ENCODE data around the gene TGM2.

Gene TGM2

GRCh38 chr20:38084425-38084951 is 80.6 kb downstream of the TGM2 start:
- Histone ChIP-seq H3K4me2 (no peak overlapping the region), H3K79me2 (ENCODE audit: insufficient read depth, low read depth) (peaks cover 13% of the 10 kb centered on the region; the same call in 1 of the 2 replicates), H3K4me3 (IDR thresholded peaks at IDR 0.05; ENCODE audit: insufficient read depth, low read depth, low read length) (no peak overlapping the region), H2AFZ (ENCODE audit: low read depth) (no peak overlapping the region), H3K36me3 (ENCODE audit: insufficient read depth) (peaks cover 9% of the 10 kb centered on the region; the same call in 1 of the 2 replicates), H3K27ac (no peak overlapping the region), H4K20me1 (ENCODE audit: insufficient read depth) (no peaks in the 10 kb centered on the region; the same call in 1 of the 2 replicates), H3K27me3 (ENCODE audit: insufficient read depth, low read depth) (no peaks in the 10 kb centered on the region), H3K9ac (no peak overlapping the region), H3K4me1 (ENCODE audit: low read depth, poor library complexity, severe bottlenecking) (no peaks in the 10 kb centered on the region)
- TF ChIP-seq, protein P1, sequence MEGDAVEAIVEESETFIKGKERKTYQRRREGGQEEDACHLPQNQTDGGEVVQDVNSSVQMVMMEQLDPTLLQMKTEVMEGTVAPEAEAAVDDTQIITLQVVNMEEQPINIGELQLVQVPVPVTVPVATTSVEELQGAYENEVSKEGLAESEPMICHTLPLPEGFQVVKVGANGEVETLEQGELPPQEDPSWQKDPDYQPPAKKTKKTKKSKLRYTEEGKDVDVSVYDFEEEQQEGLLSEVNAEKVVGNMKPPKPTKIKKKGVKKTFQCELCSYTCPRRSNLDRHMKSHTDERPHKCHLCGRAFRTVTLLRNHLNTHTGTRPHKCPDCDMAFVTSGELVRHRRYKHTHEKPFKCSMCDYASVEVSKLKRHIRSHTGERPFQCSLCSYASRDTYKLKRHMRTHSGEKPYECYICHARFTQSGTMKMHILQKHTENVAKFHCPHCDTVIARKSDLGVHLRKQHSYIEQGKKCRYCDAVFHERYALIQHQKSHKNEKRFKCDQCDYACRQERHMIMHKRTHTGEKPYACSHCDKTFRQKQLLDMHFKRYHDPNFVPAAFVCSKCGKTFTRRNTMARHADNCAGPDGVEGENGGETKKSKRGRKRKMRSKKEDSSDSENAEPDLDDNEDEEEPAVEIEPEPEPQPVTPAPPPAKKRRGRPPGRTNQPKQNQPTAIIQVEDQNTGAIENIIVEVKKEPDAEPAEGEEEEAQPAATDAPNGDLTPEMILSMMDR (conservative IDR thresholded peaks at IDR 0.05; ENCODE audit: low read depth, low read length) = no peak

DNA sequence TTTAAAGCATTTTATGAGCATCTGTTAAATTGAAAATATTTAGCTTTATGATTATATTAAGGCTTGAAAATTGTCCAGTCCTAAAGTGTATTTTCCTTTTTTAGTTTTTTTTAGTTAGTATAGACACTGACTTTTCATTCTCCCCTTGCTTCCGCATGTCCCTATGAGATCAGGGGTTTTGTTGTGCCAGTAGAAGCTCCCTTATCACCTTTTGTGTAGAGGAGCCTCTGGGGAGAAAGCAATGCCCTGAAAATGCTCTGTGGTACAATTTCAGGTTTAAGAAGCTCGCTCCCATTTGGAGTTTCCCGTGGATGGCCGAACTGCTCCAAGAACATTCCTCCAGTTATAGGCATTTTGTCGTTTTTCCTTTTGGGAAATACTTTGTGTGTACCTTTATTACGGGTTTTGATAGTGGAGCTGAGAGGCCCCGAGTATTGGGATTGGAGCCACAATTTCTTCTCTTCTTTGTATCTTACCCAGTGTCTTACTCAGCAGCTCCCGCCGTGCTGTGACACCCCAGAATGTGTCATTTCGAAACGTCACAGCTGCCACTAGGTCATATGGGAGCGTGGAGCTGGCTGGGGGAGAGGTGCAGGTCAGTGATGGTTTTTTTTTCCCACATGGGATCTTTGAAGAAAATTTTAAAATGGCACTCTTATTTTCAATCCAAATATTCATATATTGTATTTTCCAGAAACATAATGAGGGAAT is 81.6 kb downstream of the TGM2 start:
- Histone ChIP-seq H2AFZ (ENCODE audit: low read depth) (no peak overlapping the region), H3K9ac (no peak overlapping the region)

DNA sequence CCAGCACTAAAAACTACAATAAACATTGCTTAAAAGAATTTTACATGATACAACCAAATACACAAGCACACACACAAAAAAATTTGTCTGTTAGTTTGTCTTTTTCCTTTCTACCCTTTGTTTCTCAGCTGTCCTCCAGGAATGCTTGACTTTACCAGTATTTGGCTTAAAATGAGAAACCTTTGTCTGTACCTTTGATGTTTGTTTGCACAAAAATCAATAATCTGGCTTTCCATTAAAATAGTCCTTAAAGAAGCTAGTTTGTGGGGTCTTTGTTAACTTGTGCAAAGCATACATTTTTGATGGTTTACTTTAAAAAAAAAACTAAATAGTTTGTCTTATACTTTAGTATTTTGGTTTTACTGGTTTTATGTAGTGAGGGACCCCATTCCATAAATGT is 82.2 kb downstream of the TGM2 start:
- Histone ChIP-seq H3K27me3 (ENCODE audit: insufficient read depth, low read depth) (no peaks in the 10 kb centered on the region), H3K4me2 (no peak overlapping the region), H3K4me3 (IDR thresholded peaks at IDR 0.05; ENCODE audit: insufficient read depth, low read depth, low read length) (no peak overlapping the region), H3K79me2 (ENCODE audit: insufficient read depth, low read depth) (peaks cover 13% of the 10 kb centered on the region; the same call in 1 of the 2 replicates), H4K20me1 (ENCODE audit: insufficient read depth) (no peaks in the 10 kb centered on the region; the same call in 1 of the 2 replicates), H3K9ac (no peak overlapping the region), H3K27ac (no peak overlapping the region), H3K36me3 (ENCODE audit: insufficient read depth) (peaks cover 9% of the 10 kb centered on the region; the same call in 1 of the 2 replicates), H2AFZ (ENCODE audit: low read depth) (no peak overlapping the region), H3K4me1 (ENCODE audit: low read depth, poor library complexity, severe bottlenecking) (no peaks in the 10 kb centered on the region)
- TF ChIP-seq, protein P1 (conservative IDR thresholded peaks at IDR 0.05; ENCODE audit: low read depth, low read length) = no peak

More for the DNA sequence above, 81.6 kb downstream of the TGM2 start:
- H3K4me1 ChIP-seq (ENCODE audit: low read depth, poor library complexity, severe bottlenecking) = no peaks in the 10 kb centered on the region
- H3K27me3 ChIP-seq (ENCODE audit: insufficient read depth, low read depth) = no peaks in the 10 kb centered on the region
- H3K4me2 ChIP-seq = no peak overlapping the region
- H3K4me3 ChIP-seq (IDR thresholded peaks at IDR 0.05; ENCODE audit: insufficient read depth, low read depth, low read length) = no peak overlapping the region
- H3K79me2 ChIP-seq (ENCODE audit: insufficient read depth, low read depth) = peaks cover 13% of the 10 kb centered on the region; the same call in 1 of the 2 replicates
- H3K36me3 ChIP-seq (ENCODE audit: insufficient read depth) = peaks cover 9% of the 10 kb centered on the region; the same call in 1 of the 2 replicates
- H3K27ac ChIP-seq = no peak overlapping the region
- no peaks in the 10 kb centered on the region; the same call in 1 of the 2 replicates for H4K20me1 ChIP-seq (ENCODE audit: insufficient read depth)
- TF ChIP-seq, protein P1 (conservative IDR thresholded peaks at IDR 0.05; ENCODE audit: low read depth, low read length) = no peak

DNA sequence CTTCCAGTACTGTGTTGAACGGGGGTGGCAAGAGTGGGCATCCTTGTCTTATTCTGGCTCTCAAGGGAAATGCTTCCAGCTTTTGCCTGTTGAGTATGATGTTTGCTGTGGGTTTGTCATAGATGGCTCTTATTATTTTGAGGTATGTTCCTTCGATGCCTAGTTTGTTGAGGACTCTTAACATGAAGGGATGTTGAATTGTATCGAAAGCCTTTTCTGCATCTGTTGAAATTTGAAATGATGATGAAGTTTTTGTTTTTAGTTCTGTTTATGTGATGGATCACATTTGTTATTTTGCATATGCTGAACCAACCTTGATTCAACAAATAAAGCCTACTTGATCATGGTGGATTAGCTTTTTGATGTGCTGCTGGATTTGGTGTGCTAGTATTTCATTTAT is 83.5 kb downstream of the TGM2 start:
- peaks cover 9% of the 10 kb centered on the region; the same call in 1 of the 2 replicates for H3K36me3 ChIP-seq (ENCODE audit: insufficient read depth)

More for the DNA sequence above, 83.5 kb downstream of the TGM2 start:
- no peaks in the 10 kb centered on the region; the same call in 1 of the 2 replicates for H4K20me1 ChIP-seq (ENCODE audit: insufficient read depth)
- no peak overlapping the region for H2AFZ ChIP-seq (ENCODE audit: low read depth)
- peaks cover 13% of the 10 kb centered on the region; the same call in 1 of the 2 replicates for H3K79me2 ChIP-seq (ENCODE audit: insufficient read depth, low read depth)
- H3K4me2 ChIP-seq = no peak overlapping the region
- TF ChIP-seq, protein P1 (conservative IDR thresholded peaks at IDR 0.05; ENCODE audit: low read depth, low read length) = no peak
- H3K9ac ChIP-seq = no peak overlapping the region
- H3K27me3 ChIP-seq (ENCODE audit: insufficient read depth, low read depth) = no peaks in the 10 kb centered on the region
- no peak overlapping the region for H3K27ac ChIP-seq
- H3K4me3 ChIP-seq (IDR thresholded peaks at IDR 0.05; ENCODE audit: insufficient read depth, low read depth, low read length) = no peak overlapping the region
- H3K4me1 ChIP-seq (ENCODE audit: low read depth, poor library complexity, severe bottlenecking) = no peaks in the 10 kb centered on the region
